GM18858 (cell line): ENCODE data around the gene TCF4.
A peak's percentile ranks its signal among the peaks of the same experiment; 100 is the strongest.

Experiments used
- ATAC-seq: cut with Tn5 transposase; IDR thresholded peaks from one replicate; pipeline ENCODE4 v1.9.1; 2021; ENCODE audit not compliant: unreplicated experiment

Gene TCF4

GRCh38 chr18:55272510-55273243, 315.3 kb downstream of the TCF4 start:
- ATAC-seq: no peak

- no peak for ATAC-seq
Measured at GRCh38 chr18:55269622-55270021, 318.4 kb downstream of the TCF4 start.

GRCh38 chr18:55268628-55269275, 319.2 kb downstream of the TCF4 start:
- ATAC-seq: peak; percentile 30

GRCh38 chr18:55268151-55268601, 319.8 kb downstream of the TCF4 start:
- ATAC-seq: peak; percentile 87

- ATAC-seq: no peak
Measured at GRCh38 chr18:55266981-55267380, 321.0 kb downstream of the TCF4 start.

- no peak for ATAC-seq
Measured at GRCh38 chr18:55265984-55266383, 322.0 kb downstream of the TCF4 start.

- ATAC-seq: no peak
Measured at GRCh38 chr18:55265130-55265675, 322.8 kb downstream of the TCF4 start.

- ATAC-seq: no peak
Measured at GRCh38 chr18:55264108-55264507, 323.9 kb downstream of the TCF4 start.

GRCh38 chr18:55262021-55262560, 325.9 kb downstream of the TCF4 start:
- ATAC-seq: no peak

- ATAC-seq: no peak
Measured at GRCh38 chr18:55261253-55261652, 326.7 kb downstream of the TCF4 start.

GRCh38 chr18:55258088-55258487, 329.9 kb downstream of the TCF4 start:
- ATAC-seq: no peak

- ATAC-seq: no peak
Measured at GRCh38 chr18:55256929-55257289, 331.1 kb downstream of the TCF4 start.

GRCh38 chr18:55256226-55256928, 331.6 kb downstream of the TCF4 start:
- ATAC-seq: no peak

GRCh38 chr18:55253814-55254213, 334.2 kb downstream of the TCF4 start:
- ATAC-seq: no peak

GRCh38 chr18:55252901-55253300, 335.1 kb downstream of the TCF4 start:
- ATAC-seq: no peak

GRCh38 chr18:55252053-55252675, 335.8 kb downstream of the TCF4 start:
- no peak for ATAC-seq

GRCh38 chr18:55251254-55251971, 336.6 kb downstream of the TCF4 start:
- ATAC-seq: no peak

GRCh38 chr18:55250768-55251173, 337.2 kb downstream of the TCF4 start:
- ATAC-seq: peak; percentile 29

GRCh38 chr18:55249550-55249949, 338.4 kb downstream of the TCF4 start:
- ATAC-seq: peak; percentile 51

- ATAC-seq: peak; percentile 30
Measured at GRCh38 chr18:55248495-55248894, 339.5 kb downstream of the TCF4 start.
